ENCODE measurements around the gene NEDD4L. TPM values are rescaled to one million over a fixed set of nuclear protein-coding genes. Genes with fewer than 3 reads are reported as not detected.

The NEDD4L gene
- total RNA-seq, 1 donor from 2014 or later = 93.9 TPM

GRCh38 chr18:58438161-58438957 lies 394.3 kb downstream of the NEDD4L start:
- Mint-ChIP-seq H3K9me3 (ENCODE audit: unreplicated experiment) (no peaks in the 10 kb centered on the region), H3K36me3 (ENCODE audit: low read depth, unreplicated experiment) (no peaks in the 10 kb centered on the region), H3K27me3 (ENCODE audit: low read depth, unreplicated experiment) (peaks cover 6% of the 10 kb centered on the region), H3K4me1 (ENCODE audit: low read depth, unreplicated experiment) (peaks cover 18% of the 10 kb centered on the region), H3K27ac (ENCODE audit: unreplicated experiment) (no peak overlapping the region), H3K4me3 (ENCODE audit: unreplicated experiment) (no peak overlapping the region)
- Histone ChIP-seq H3K9me3 (ENCODE audit: insufficient read depth, low read depth, low read length) (no peaks in the 10 kb centered on the region), H3K4me3 (ENCODE audit: insufficient read depth, low read depth, low read length) (no peak overlapping the region), H3K36me3 (ENCODE audit: insufficient read depth, low read length) (no peaks in the 10 kb centered on the region), H3K27ac (ENCODE audit: low read depth, low read length) (no peak overlapping the region), H3K4me2 (ENCODE audit: low read length) (peak overlapping the region; percentile 68), H3K4me1 (ENCODE audit: insufficient read depth, low read length) (no peaks in the 10 kb centered on the region), H3K79me2 (ENCODE audit: insufficient read depth, low read length) (no peaks in the 10 kb centered on the region), H4K20me1 (ENCODE audit: insufficient read depth, low read length) (no peaks in the 10 kb centered on the region), H3K9ac (ENCODE audit: low read length) (no peak overlapping the region), H3K27me3 (ENCODE audit: insufficient read depth, low read length) (no peaks in the 10 kb centered on the region), H2AFZ (ENCODE audit: low read depth, low read length) (peak overlapping the region; percentile 8)
- no peak for FAIRE-seq
- DNase-seq (ENCODE audit: low read depth) = peak; percentile 36
- no peak for TF ChIP-seq CTCF (IDR thresholded peaks at IDR 0.05; ENCODE audit: insufficient read depth, low read depth, low read length)
- TF ChIP-seq EZH2 (IDR thresholded peaks at IDR 0.05; ENCODE audit: insufficient read depth, low read length) = no peak

- H3K9me3 Mint-ChIP-seq (ENCODE audit: unreplicated experiment) = no peaks in the 10 kb centered on the region
- no peaks in the 10 kb centered on the region for H4K20me1 ChIP-seq (ENCODE audit: insufficient read depth, low read length)
- DNase-seq (ENCODE audit: low read depth) (no peak), FAIRE-seq (no peak)
- no peaks in the 10 kb centered on the region for H3K4me1 ChIP-seq (ENCODE audit: insufficient read depth, low read length)
- no peaks in the 10 kb centered on the region for H3K9me3 ChIP-seq (ENCODE audit: insufficient read depth, low read depth, low read length)
- H3K27me3 ChIP-seq (ENCODE audit: insufficient read depth, low read length) = no peaks in the 10 kb centered on the region
- TF ChIP-seq CTCF (IDR thresholded peaks at IDR 0.05; ENCODE audit: insufficient read depth, low read depth, low read length) = no peak
- no peak for TF ChIP-seq EZH2 (IDR thresholded peaks at IDR 0.05; ENCODE audit: insufficient read depth, low read length)
- no peak overlapping the region for H3K9ac ChIP-seq (ENCODE audit: low read length)
- peak overlapping the region; percentile 8 for H2AFZ ChIP-seq (ENCODE audit: low read depth, low read length)
- peaks cover 20% of the 10 kb centered on the region for H3K4me1 Mint-ChIP-seq (ENCODE audit: low read depth, unreplicated experiment)
- H3K79me2 ChIP-seq (ENCODE audit: insufficient read depth, low read length) = no peaks in the 10 kb centered on the region
- H3K4me3 ChIP-seq (ENCODE audit: insufficient read depth, low read depth, low read length) = no peak overlapping the region
- no peaks in the 10 kb centered on the region for H3K36me3 Mint-ChIP-seq (ENCODE audit: low read depth, unreplicated experiment)
- no peak overlapping the region for H3K4me3 Mint-ChIP-seq (ENCODE audit: unreplicated experiment)
- no peak overlapping the region for H3K27ac Mint-ChIP-seq (ENCODE audit: unreplicated experiment)
- no peak overlapping the region for H3K27ac ChIP-seq (ENCODE audit: low read depth, low read length)
- H3K27me3 Mint-ChIP-seq (ENCODE audit: low read depth, unreplicated experiment) = peaks cover 6% of the 10 kb centered on the region
- no peaks in the 10 kb centered on the region for H3K36me3 ChIP-seq (ENCODE audit: insufficient read depth, low read length)
- peak overlapping the region; percentile 68 for H3K4me2 ChIP-seq (ENCODE audit: low read length)
These were observed 394.9 kb downstream of the NEDD4L start for GRCh38 chr18:58438958-58439300.

- Mint-ChIP-seq H3K27ac (ENCODE audit: unreplicated experiment) (peak overlapping the region; percentile 47), H3K27me3 (ENCODE audit: low read depth, unreplicated experiment) (peaks cover 3% of the 10 kb centered on the region)
These were observed 399.6 kb downstream of the NEDD4L start for GRCh38 chr18:58443671-58444070.

More at GRCh38 chr18:58443671-58444070, 399.6 kb downstream of the NEDD4L start:
- no peaks in the 10 kb centered on the region for H3K36me3 ChIP-seq (ENCODE audit: insufficient read depth, low read length)
- H3K9me3 ChIP-seq (ENCODE audit: insufficient read depth, low read depth, low read length) = no peaks in the 10 kb centered on the region
- no peaks in the 10 kb centered on the region for H3K27me3 ChIP-seq (ENCODE audit: insufficient read depth, low read length)
- no peaks in the 10 kb centered on the region for H4K20me1 ChIP-seq (ENCODE audit: insufficient read depth, low read length)
- no peak overlapping the region for H3K9ac ChIP-seq (ENCODE audit: low read length)
- no peak overlapping the region for H3K4me2 ChIP-seq (ENCODE audit: low read length)
- no peak overlapping the region for H3K27ac ChIP-seq (ENCODE audit: low read depth, low read length)
- no peaks in the 10 kb centered on the region for H3K36me3 Mint-ChIP-seq (ENCODE audit: low read depth, unreplicated experiment)
- no peak for TF ChIP-seq CTCF (IDR thresholded peaks at IDR 0.05; ENCODE audit: insufficient read depth, low read depth, low read length)
- DNase-seq (ENCODE audit: low read depth) (no peak), FAIRE-seq (no peak)
- H3K9me3 Mint-ChIP-seq (ENCODE audit: unreplicated experiment) = no peaks in the 10 kb centered on the region
- H3K4me1 ChIP-seq (ENCODE audit: insufficient read depth, low read length) = peaks cover 6% of the 10 kb centered on the region
- H2AFZ ChIP-seq (ENCODE audit: low read depth, low read length) = no peak overlapping the region
- H3K79me2 ChIP-seq (ENCODE audit: insufficient read depth, low read length) = no peaks in the 10 kb centered on the region
- H3K4me3 ChIP-seq (ENCODE audit: insufficient read depth, low read depth, low read length) = no peak overlapping the region
- peaks cover 35% of the 10 kb centered on the region for H3K4me1 Mint-ChIP-seq (ENCODE audit: low read depth, unreplicated experiment)
- no peak overlapping the region for H3K4me3 Mint-ChIP-seq (ENCODE audit: unreplicated experiment)
